ENCODE measurements around the gene CD27.
"Not testable (repeated sequence)": the region's sequence is repeated elsewhere in the genome, so short reads cannot be mapped to it uniquely, and the experiment has no call there.

Gene CD27

DNA sequence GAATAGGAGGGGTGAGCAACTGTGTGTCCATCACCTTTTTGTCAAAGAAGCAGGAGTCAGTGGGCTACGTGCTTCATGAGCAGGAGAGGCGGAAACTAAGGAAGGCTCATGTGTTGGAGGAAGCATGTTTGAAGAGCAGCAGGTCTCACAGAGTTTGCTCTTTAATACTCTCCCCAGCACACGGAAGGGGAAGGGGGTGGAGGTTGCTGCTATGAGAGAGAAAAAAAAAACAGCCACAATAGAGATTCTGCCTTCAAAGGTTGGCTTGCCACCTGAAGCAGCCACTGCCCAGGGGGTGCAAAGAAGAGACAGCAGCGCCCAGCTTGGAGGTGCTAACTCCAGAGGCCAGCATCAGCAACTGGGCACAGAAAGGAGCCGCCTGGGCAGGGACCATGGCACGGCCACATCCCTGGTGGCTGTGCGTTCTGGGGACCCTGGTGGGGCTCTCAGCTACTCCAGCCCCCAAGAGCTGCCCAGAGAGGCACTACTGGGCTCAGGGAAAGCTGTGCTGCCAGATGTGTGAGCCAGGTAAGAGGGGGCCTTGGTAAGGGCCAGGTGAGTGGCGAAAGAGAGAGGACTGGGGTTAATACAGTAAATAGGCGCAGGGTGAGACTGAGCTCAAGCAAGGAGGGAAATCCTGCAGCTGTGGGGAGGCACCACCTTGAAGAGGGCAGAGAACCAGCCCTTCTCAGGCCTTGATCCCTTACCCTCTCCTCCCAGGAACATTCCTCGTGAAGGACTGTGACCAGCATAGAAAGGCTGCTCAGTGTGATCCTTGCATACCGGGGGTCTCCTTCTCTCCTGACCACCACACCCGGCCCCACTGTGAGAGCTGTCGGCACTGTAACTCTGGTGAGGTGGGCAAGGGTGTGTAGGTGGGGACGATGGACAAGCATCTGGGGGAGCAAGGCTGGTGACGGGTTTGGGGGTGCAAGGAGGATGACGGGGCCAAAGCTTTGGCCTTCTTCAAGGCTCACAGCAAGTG lies at the start of gene CD27:
Gene CD27 (plus strand): TSS at position 252 of the 985 bp plus-strand sequence. CDS start 141 bp downstream, at position 393.
- DNase-seq, result no peak

DNA sequence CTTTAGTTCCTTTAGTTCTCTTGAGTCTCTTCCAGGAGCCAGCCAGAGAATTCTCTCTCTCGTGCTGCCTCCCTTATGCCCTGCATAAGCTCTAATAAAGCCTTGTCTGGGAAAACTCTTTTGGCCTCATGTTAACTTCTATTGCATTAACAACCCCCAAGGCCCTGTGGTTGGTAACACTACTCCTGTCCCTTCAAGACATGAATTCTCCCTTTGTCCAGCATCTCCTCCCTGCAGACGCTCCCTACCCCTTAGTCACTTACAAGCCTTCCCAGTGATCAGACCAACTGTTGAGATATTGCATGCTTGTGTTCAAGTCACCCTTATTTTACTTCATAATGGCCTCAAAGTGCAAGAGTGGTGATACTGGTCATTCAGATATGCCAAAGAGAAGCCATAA lies 48.7 kb upstream of the CD27 start:
- DNase-seq, result no peak

DNA sequence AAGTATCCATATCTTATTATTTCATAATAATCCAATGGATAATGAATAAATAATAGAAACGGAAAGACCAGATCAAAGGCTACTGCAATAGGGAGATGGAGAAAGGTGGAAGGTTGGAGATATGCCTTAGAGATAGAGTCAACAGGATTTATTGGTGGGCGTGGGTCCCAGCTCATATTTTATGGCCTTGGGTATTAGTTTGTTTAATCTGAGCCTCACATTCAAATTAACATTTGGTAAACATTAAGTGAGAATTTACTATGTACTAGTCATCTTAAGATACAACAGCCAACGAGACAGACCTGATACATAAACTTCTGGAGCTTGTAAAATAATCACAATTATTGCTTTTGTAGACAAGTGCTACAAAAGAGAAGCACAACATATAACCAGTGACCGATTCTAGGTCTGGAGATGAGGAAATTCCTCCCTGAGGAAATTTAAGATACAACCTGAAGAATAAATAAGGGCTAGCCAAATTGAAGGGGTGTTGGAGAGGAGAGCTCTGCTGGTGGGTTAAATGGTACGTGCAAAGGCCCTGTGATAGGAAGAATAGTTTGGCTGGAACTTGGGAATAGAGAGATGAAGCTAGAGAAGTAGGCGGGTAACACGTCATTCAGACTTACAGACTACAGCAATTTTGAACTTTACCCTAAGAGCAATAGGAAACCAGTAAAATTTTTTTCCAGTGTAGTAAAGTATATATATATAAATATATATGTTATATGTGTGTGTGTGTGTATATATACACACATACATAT lies 44.7 kb upstream of the CD27 start:
- DNase-seq, result no peak

DNA sequence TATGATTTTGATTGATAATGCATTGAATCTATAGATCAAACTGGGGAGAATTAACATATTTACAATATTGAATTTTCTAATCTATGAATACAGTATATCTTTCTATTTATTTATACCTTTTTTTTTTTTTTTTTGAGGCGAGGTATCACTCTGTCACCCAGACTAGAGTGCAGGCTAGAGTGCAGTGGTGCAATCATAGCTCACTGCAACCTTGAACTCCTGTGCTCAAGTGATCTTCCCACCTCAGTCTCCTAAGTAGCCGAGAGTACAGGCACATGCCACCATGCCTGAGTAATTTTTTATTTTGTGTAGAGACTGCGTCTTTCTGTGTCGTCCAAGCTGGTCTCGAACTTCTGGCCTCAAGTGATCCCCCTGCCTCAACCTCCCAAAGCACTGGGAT lies 40.4 kb upstream of the CD27 start:
- no peak for DNase-seq

DNA sequence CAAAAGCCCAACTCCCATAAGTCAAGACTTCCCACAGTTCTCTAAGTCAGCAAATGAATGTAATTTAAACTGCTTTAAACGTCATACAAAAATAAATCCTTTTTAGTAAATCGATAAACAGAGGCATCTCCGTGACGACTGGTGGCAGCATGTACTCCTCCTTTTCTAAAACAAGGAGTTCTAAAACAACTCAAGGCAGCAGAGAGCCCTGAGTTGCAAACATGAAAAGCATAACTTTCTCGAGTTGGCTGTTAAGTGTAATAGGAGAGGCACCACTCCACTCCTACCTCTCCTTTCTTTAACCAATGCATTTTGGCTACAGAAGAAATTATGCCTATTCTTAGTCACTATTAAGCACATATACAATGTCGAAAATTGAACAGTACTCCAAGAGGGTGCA lies 38.8 kb upstream of the CD27 start:
- DNase-seq, result no peak

DNA sequence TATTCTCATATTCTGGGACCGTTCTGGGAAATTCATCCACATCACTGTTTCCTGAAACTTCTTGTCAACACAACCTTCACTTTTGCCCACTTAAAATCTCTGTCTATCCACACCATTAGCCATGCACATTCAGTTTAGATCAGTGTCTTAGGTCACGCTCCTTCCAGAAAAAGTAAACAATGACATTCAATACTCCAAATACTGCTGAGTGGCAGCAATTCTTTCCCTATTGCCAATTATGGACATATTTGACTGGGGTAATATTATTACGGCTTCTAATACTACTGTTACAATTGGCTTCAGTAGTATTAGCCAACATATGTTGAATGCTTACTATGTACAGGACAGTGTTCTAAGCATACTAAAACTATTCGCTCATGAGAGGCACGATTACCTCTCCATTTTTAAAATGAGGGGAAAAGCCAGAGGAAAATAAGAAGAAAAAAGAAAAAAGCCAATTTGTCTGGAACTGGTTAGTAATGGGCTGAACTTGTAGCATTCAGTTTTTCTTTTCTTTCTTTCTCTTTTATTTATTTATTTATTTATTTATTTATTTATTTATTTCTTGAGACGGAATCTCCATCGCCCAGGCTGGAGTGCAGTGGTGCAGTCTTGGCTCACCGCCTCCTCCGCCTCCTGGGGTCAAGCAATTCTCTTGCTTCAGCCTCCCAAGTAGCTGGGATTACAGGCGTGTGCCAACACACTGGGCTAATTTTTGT lies 37.4 kb upstream of the CD27 start:
- no peak for DNase-seq

DNA sequence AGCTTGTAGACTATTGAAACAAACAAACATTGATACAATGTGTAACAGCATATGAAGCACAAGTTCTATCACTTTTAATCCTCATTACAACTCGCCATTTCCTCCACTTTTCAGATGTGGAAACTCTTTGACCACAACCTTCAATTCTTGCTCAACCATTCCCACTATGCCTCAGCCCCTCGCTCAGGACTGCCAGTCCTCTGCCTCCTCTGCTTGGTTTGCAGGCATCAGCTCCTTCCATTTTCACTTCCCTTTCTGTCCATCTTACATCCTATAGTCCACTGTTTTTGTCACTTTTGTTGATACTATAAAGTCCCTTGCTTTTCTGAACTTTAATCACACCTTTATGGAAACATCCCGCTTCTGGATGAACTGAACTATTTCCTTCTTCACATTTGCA lies 28.2 kb upstream of the CD27 start:
- no peak for DNase-seq

DNA sequence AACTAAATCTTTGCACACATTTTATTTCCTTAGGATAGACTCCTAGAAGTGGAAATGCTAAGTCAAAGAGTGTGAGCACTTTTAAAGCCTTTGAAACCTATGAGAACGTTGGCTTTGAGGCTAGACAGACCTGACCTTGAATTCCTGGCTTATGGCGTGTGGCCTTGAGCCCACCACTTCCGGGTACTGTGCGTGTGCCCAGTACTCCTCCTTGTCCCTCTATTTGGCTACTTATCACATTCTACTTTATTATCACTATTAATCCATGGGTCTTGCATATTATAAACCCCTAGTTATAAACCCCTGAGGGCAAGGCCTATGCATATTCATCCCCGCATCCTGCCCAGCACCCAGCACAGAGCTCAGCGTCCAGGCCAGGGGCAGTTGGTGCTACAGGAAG lies 26.0 kb upstream of the CD27 start:
- no peak for DNase-seq

DNA sequence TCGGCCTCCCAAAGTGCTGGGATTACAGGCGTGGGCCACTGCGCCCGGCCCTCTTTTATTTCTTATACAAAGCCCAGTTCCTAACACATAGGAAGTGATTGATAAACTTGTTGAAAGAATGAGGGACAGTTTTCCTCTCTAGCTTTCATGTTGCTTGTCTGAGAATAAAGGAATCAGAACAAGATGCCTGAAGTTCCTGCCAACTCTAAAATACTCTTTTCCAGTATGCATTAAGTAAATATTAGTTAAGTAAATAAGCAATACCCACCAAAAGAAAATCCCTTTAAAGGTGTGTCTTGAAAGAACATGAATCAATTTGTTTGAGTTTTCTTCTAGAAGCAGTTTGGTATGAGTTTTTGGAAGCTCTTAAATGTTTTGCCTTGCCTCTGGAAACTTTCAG lies 24.4 kb upstream of the CD27 start:
- no peak for DNase-seq

DNA sequence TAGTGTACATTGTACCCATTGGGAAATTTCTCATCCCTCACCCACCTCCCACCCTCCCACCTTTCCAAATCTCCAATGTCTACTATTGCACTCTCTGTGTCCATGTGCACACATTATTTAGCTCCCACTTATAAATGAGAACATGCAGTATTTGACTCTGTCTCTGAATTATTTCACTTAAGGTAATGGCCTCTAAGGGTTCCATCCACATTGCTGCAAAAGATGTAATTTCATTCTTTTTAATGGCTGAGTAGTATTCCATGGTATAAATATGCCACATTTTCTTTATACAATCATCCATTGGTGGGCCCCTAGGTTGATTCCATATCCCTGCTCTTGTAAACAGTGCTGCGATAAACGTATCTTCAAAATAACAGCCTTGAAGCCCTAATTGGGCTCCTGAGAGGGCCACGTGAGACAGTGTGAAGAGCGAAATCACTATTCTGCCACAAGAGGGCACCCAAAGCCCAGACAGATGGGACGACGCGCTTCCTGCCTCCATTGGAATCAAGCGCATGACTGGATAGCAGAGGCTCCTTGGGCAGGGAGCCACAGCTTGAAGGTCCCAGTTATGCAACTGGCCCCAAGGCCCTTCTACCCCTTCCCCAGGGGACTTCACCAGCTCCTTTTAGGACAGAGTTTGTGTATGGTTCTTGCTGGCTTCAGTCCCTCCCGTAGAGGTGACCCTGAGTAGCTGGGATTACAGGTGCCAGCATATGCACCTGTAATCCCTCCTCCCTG lies 21.3 kb upstream of the CD27 start:
- peak; percentile 75 for DNase-seq

DNA sequence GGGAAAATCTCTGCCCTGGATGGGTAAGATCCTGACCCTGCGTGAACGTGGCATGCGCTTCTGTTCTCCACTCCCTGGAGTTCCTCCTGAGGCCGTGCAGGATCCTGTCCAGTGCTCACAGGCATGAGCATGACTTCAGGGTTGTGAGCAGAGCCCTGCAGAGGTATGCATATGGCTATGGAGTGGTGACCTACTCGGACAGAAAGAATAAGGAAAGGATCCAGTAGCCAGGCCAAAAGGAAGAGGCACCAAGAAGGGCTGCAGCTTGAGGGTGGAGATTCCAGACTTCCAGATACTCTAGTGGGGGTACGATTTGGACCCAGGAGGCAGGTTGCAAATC lies 20.8 kb upstream of the CD27 start:
- no peak for DNase-seq

DNA sequence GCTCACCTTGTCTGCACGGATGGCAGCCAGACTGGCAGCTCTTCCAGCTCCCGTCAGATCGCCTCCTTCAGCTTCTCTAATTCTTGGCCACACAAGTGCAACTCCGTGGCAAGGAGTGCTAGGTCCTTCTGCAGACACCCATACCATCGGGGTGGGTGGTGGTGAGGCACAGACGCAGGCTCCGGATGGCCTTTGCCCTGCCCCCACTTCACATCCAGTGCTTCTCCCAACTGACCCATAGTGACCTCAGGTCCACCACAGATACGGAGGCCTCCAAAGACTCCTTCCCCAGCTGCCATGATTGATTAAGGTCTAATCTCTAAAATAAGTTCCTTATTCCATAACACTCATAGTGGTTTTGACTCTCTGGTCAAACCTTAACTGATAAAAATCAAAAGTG lies 19.9 kb upstream of the CD27 start:
- DNase-seq, result no peak

DNA sequence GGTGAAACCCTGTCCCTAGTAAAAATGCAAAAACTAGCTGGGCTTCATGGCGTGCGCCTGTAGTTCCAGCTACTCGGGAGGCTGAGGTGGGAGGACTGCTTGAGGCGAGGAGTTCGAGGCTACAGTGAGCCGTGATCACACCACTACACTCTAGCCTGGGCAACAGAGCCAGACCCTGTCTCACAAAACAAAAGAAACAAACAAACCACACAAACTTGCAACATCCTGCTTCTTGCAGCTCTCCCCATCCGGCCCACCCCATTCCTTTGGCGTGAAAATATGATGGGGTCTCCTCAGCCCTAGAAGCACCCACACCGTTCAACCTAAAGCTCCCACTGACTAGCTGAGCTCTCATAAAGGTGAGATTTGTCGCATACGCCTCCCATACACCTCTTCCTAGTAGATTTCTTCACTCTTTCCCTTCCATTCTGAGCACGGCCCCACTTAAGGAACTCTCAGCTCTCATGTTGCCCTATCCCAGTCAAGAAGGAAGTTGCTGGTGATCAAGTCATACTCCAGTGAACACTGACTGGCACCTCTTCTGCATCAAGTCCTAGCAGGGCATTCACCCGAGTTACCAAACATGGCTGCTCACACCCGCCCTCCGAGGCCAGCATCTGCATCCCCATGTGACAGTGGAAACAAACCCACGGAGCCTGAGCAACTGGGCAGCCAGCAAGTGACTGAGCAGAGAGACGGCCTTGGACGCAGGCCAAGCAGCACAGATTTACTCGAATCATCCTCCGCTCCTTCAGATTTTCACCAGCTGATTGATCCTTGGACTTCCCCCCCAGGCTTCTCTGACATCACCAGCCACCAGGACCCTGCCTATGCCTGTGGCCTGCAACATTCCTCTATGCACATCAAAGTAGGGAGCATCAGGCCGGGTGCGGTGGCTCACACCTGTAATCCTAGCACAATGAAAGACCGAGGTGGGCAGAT lies 18.9 kb upstream of the CD27 start:
- no peak for DNase-seq

DNA sequence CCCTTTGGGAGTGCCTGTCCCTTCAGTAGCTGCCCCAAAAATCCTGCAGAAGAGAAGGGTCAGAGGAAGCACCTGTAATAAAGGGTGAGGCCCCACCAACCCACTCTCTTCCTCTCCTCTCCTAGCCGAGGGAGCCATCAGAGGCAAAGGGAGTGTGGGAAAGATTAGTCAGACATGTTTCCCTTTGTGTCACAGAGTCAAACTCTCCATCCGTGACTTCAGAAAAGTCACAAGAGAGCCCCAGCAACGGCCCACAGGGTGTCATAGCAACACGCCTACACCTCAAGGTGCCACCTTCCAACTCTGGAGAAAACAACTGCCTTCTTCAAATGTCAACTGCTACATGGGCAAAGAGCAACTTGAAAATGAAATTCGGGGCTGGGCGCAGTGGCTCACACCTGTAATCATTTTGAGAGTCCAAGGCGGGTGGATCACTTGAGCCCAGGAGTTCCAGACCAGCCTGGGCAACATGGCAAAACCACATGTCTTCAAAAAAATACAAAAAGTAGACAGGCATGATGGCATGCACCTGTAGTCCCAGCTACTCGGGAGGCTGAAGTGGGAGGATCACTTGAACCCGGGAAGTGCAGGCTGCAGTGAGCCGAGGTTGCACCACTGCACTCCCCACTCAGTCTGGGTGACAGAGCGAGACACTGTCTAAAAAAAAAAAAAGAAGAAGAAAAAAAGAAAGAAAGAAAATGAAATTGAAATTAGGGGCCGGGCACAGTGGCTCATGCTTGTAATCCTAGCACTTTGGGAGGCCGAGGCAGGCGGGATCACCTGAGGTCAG lies 17.7 kb upstream of the CD27 start:
- DNase-seq, result peak; percentile 93

DNA sequence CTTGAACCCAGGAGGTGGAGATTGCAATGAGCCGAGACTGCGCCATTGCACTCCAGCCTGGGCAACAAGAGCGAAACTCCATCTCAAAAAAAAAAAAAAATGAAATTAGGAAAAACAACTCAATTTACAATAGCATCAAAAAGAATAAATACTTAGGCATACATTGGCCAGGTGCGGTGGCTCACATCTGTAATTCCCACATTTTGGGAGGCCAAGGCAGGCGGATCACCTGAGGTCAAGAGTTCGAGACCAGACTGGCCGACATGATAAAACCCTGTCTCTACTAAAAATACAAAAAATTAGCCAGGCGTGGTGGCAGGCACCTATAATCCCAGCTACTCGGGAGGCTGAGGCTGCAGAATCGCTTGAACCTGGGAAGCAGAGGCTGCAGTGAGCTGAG lies 17.0 kb upstream of the CD27 start:
- not testable (repeated sequence) for DNase-seq

DNA sequence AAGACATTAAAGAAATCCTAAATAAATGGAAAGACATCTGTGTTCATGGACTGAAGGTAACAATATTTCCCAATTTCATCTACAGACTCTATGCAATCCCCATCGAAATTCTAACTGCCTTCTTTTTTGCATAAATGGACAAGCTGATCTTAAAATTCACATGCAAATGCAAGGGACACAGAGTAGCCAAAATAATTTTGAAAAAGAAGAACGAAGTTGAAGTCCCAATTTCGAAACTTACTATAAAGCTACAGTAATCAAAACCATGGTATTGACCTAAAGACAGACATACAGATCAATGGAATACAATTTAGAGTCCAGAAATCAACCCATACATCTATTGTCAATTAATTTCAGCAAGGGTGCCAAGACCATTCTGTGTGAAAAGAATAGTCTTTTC lies 16.4 kb upstream of the CD27 start:
- no peak for DNase-seq

DNA sequence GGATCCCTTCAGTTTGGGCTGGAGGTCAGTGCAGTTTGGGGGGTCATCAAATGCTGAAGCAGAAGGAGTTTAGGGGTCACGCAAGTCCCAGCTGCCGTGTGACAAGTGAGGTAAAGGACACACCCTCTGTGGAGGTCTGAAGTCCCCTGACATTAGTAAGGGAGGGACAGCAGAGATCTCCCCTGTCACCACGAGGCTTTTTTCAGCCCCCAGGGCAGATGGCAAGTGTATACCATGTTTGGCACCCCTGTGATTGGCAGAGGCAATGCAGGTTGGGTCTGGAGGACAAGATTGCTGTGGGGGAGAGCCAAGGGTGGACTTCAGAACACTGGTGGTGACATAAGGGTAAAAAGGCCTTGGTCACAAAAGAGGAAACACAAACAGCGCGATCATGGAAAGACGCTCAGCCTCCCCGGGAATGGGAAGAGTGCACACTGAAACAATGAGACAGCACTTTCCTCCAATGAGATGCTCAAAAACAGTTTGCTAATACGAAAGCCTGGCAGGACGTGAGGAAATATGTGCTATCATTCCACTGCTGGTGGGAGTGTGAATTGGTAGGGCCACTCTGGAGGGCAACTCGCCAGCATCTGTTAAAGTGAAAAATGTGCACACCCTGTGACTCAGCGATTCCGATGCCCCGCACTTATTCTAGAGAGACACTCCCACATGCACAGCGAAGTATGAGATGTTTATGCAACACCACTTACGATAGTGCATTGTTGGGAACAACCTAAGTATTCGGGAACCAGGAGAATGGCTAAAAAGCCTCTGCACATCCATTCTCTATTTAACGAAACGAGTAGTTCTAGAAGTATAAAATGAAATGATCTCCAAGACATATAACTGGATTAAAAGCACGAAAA lies 14.4 kb upstream of the CD27 start:
- DNase-seq, result peak; percentile 52

DNA sequence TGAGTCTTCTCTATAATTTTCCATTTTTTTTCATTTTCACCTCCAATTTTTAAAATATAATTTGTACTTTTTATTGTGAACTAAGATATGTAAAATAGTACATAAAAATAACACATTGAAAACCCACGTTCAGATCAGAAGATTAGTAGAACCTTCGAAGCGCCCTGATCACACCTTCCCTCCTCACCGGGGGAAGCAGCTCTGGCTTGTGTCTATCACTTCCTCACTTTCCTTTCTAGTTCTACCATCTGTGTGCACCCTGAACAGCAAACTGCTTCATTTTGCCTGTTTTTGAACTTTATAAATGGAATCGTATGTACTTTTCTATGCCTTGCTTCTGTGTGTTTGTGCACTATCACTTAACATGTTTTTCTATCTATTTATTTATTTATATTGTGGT lies 11.8 kb upstream of the CD27 start:
- DNase-seq, result no peak
